ENCODE data around the gene DLGAP4. TPM values are rescaled to one million over a fixed set of nuclear protein-coding genes. Genes with fewer than 3 reads are reported as not detected.

Gene DLGAP4
- total and polyA plus RNA-seq, 9 of the 15 experiments (the other 6 are each of a cell fraction or from before 2014, with no cell fraction given), result 0.31 to 34.1 (median 4.5) TPM

- TF ChIP-seq CC2D1A (IDR thresholded peaks at IDR 0.05) (no peak), ADNP (tag; IDR thresholded peaks at IDR 0.05) (peak; percentile 80), SFPQ (IDR thresholded peaks at IDR 0.05; ENCODE audit: low read depth, low read length) (no peak), ZSCAN29 (IDR thresholded peaks at IDR 0.05) (no peak)
Measured at GRCh38 chr20:36314734-36315544, 8.8 kb downstream of the DLGAP4 start (continued).

DNA sequence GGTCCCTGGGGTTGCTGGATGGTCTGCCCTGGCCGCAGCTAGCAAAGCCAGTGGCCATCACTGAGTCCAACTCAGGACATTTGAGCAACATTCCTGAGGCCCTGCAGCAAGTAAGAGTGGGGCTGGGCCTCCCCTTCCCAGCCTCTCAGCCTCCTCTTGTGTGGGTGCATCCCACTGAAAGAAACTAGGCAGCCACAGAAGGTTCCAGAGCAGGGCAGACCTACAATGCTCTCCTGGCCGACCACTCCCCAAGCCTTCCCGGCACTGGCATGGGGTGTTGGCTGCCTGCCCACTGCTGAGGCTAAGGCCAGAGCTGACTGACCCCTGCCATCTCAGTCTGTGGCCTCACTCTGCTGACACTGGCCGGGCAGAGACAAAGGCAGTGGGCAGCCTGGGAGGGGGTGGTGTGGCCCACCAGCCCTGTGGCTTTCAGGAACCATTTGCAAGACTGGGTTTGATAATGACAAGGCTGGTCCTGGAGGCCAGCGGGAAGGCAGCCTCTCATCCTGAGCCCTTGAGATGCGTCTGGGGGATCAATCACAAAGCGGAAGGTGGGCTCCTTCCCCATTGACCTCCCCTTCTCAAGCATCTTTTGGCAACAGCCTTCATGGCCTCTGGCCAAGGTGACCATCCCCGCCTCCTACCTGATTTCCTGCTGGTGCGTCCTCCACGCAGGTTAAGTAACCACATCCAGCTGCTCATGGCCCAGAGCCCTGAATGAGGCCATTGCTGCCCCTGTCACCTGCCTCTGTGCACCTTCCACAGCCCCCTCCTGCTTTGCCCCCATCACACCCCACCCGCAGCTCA is 9.6 kb downstream of the DLGAP4 start:
- DNase-seq (ENCODE audit: extremely low read depth in 1 of 4, low spot score in 3 of 4) (peak in 1 of 4 experiments; percentile 4), FAIRE-seq (no peak), ATAC-seq (peak; percentile 53)
- Histone ChIP-seq H3K9ac (ENCODE audit: insufficient read depth in 1 of 2, low read depth in 2 of 2, low read length in 2 of 2) (no peak overlapping the region), H4K20me1 (replicated peaks; ENCODE audit: control insufficient read depth, insufficient read depth, low read length) (peaks cover 5% of the 10 kb centered on the region; the same call in 1 of the 2 replicates), H3K36me3 (ENCODE audit: control insufficient read depth, insufficient read depth, low read length) (no peaks in the 10 kb centered on the region), H3K4me3 (no peak overlapping the region), H3K4me2 (ENCODE audit: insufficient read depth, low read length) (no peak overlapping the region), H3K4me1 (replicated peaks in 1 of 2; ENCODE audit: control insufficient read depth in 2 of 2, insufficient read depth in 2 of 2, low read length in 2 of 2) (peaks cover 0 to 6% of the 10 kb centered on the region in 2 experiments; a peak in 1 of 5 replicates), H3K9me1 (ENCODE audit: control insufficient read depth, insufficient read depth, low read length) (no peaks in the 10 kb centered on the region), H2AFZ (ENCODE audit: low read depth, low read length) (no peak overlapping the region), H3K27me3 (ENCODE audit: control insufficient read depth in 2 of 2, insufficient read depth in 2 of 2, low read length in 2 of 2) (peaks cover 0 to 36% of the 10 kb centered on the region in 2 experiments; a peak in 4 of 5 replicates), H3K79me2 (ENCODE audit: control insufficient read depth, insufficient read depth, low read length) (no peaks in the 10 kb centered on the region), H3K9me3 (replicated peaks; ENCODE audit: control insufficient read depth, insufficient read depth, low read depth, low read length) (no peaks in the 10 kb centered on the region), H3K27ac (ENCODE audit: extremely low read depth, low read depth, low read length) (no peak overlapping the region)
- intact Hi-C loops (cut with micrococcal nuclease), result no loop called here
- in situ Hi-C loops (cut with MboI), result no loop called here
- BruUV-seq (replicated peaks), result no TSS peak
- TF ChIP-seq RERE (CRISPR knock-in tag; IDR thresholded peaks at IDR 0.05; ENCODE audit: borderline replicate concordance), result no peak
- peak; percentile 40; the same call in 1 of the 2 replicates for TF ChIP-seq NFIC (IDR thresholded peaks at IDR 0.05)
- TF ChIP-seq ZNF3 (CRISPR knock-in tag; IDR thresholded peaks at IDR 0.05), result no peak
- WGBS (ENCODE audit: insufficient coverage, low coverage, missing lambda C conversion rate), result under 1% methylated on average over 11 of the region's 11 CpGs
- ChIA-PET POLR2A (interaction anchor here (0.7 to 1.1 kb wide), 2 partner anchors 16 to 127 kb away, joined by 3 to 5 read pairs; no protein-coding TSS in a partner anchor), CTCF (ENCODE audit: low intra/inter-chr PET ratio) (no interaction called here)

Data from K562 (cell line).